Activated naive CD4-positive, alpha-beta T cell treated with anti-CD3 and anti-CD28 coated beads for 36 hours (primary cell): ENCODE results near the gene SERPINH1. TPM values are rescaled to one million over a fixed set of nuclear protein-coding genes. Genes with fewer than 3 reads are reported as not detected.

ENCODE experiments used
- CTCF ChIA-PET: fragments of 350-600 bp; sonication (Branson Sonifier 250); formaldehyde crosslinking; loops from one replicate; lab custom pipeline; 2021; ENCODE audit warnings: antibody characterized with exemption; lab: Charles Lee
- DNase-seq: peaks from one replicate; pipeline ENCODE4 v3.0.0-alpha.2; 2020
- H3K27ac Mint-ChIP-seq: one replicate; pipeline ENCODE4 v1.8.0; 2021; ENCODE audit warnings: mild to moderate bottlenecking, mixed read lengths
- H3K27me3 Mint-ChIP-seq: one replicate; pipeline ENCODE4 v1.8.0; 2021; ENCODE audit warnings: low read depth, mixed read lengths
- H3K36me3 Mint-ChIP-seq: one replicate; pipeline ENCODE4 v1.8.0; 2021; ENCODE audit warnings: low read depth, mixed read lengths
- H3K4me1 Mint-ChIP-seq: one replicate; pipeline ENCODE4 v1.8.0; 2021; ENCODE audit warnings: low read depth, mixed read lengths
- H3K4me3 Mint-ChIP-seq: one replicate; pipeline ENCODE4 v1.8.0; 2021; ENCODE audit warnings: mild to moderate bottlenecking, moderate library complexity, mixed read lengths
- H3K9me3 Mint-ChIP-seq: one replicate; pipeline ENCODE4 v1.8.0; 2021; ENCODE audit warnings: mixed read lengths
- intact Hi-C: fragments of 100-400 bp; cut with micrococcal nuclease; formaldehyde crosslinking; loops from one replicate; pipeline ENCODE4 v1.15.1; 2023
- total RNA-seq, 2 experiments: library from RNA; stranded (reverse); gene quantifications; one replicate each; pipeline ENCODE4 v1.2.3, GENCODE V29; 2021

Gene SERPINH1
- total RNA-seq, 2 experiments from 2014 or later, result 13.9 to 15.4 TPM

DNA sequence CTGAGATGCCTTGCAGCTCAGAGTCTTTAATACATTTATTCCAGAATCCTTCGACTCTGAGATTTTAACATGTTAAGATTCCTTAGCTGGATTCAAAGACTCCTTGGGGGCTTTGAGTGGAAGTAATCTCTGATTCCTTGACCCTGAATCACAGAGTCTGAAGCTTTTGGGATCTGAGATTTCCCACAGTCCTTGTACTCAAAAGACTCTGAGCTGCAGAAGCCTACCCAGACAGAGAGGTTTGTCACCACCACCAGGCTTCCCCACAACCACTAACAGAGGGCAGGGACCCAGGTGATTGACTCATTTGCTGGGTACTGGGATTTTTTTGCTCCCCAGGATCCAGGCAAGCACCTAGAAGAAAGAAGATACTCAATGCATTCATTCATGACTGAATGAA lies 1.4 kb upstream of the SERPINH1 start:
- H3K36me3 Mint-ChIP-seq, result peaks cover 2% of the 10 kb centered on the region
- H3K27ac Mint-ChIP-seq, result no peak overlapping the region
- H3K9me3 Mint-ChIP-seq, result no peaks in the 10 kb centered on the region
- H3K4me3 Mint-ChIP-seq, result peak overlapping the region; percentile 94
- H3K27me3 Mint-ChIP-seq, result no peaks in the 10 kb centered on the region
- DNase-seq, result peak; percentile 16
- CTCF ChIA-PET, result interaction anchor here (0.8 to 1.8 kb wide), 6 partner anchors 12 to 173 kb away, joined by 3 to 6 read pairs (median 4); no protein-coding TSS in a partner anchor
- H3K4me1 Mint-ChIP-seq, result peaks cover 23% of the 10 kb centered on the region
- intact Hi-C loops, result no loop called here

DNA sequence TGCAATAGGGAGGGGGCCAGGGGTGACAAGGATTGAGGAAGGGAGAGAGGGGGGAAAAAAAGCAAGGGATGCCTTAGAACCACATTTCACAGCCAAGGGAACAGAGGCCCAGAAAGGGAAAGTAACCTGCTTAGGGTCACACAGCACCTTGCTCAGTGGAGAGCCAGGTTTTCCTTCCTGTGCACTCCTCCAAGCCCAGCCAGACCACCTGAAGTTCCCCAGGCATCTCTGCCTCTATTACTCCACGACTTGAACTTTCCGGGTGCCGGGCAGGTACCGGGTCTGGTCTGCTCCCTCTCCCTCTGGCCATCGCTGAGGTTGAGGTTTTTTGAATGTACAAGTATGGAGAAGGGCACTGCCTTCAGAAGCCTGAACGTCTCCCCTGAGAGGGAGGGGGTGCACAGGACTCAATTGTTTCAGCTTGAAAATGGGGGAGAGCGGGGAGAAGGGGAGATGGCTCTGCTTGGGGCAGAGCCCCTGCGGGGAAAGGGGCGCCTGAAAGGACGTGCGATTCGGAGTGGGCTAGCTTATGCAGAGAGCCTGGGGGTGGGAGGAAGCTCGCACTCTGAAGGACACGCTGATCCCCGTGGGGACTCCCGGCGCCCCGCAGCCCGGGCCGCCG lies 516 bp upstream of the SERPINH1 start:
- Mint-ChIP-seq H3K4me3 (peak overlapping the region; percentile 94), H3K27ac (peak overlapping the region; percentile 97), H3K9me3 (no peaks in the 10 kb centered on the region), H3K27me3 (no peaks in the 10 kb centered on the region), H3K4me1 (peaks cover 27% of the 10 kb centered on the region), H3K36me3 (peaks cover 3% of the 10 kb centered on the region)
- no peak for DNase-seq
- intact Hi-C loops, result loop anchor here (1.0 kb wide), 2 partner anchors 16 to 21 kb away; no protein-coding TSS in a partner anchor
- CTCF ChIA-PET, result interaction anchor here (0.9 to 1.8 kb wide), 5 partner anchors 13 to 28 kb away, joined by 3 to 4 read pairs (median 3); no protein-coding TSS in a partner anchor

DNA sequence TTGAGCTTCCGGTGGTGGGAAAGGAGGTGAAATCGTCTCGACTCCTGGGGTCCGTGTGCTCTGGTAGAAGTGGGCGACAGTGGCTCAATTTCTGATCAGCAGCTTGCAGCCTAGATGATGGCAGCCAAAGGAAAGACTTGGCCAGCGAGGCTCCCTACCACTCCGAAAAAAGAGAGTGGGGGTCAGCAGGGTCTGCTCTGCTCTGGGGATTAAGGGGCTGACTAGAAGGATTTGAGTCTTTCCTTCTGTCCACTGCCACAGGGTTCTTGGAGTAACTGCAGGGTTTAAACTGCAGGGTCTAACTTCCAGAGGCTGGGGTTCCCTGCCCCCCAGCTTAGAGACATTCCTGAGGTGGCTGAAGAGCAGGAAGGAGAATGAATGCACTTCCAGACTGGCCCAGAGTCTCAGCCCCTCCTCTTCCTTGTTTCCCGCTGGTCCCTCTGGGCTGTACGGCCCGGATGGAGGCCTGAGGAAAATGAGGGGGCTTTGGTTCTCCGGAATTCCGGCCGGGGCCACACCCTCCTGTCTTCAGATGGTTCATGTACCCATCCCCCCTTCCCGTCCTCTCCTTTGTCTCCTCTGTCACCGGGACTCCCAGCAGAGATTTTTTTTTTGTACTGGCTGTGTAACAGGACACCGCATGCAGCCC lies 907 bp downstream of the SERPINH1 start:
- intact Hi-C loops, result loop anchor here (1.0 kb wide), 2 partner anchors 14 to 19 kb away; no protein-coding TSS in a partner anchor

DNA sequence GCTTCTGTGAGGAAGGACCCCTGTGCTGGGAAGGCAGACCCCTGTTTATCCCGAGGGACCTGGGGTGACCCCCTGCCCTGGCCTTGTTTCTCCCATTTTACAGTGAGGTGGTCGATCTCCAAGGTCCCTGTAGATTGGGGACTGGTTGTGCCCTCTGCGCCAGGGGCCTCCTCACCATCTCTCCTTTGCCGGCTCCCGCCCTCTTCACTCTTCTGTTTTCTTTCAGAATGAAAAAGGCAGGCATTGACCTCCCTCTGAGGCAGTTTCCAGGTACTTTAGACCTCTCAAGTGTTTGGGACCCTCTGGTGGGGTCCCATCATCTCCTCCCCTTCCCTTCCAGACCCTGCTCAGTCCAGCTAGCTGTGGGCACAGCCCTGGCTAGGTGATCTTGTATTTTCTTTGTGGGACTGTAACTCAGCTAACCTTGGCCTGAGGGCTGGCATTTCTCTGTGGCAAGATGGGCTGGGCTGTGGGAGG lies 1.5 kb downstream of the SERPINH1 start:
- Mint-ChIP-seq H3K9me3 (no peaks in the 10 kb centered on the region), H3K27me3 (no peaks in the 10 kb centered on the region), H3K4me1 (peaks cover 27% of the 10 kb centered on the region), H3K36me3 (peaks cover 5% of the 10 kb centered on the region), H3K4me3 (peak overlapping the region; percentile 94), H3K27ac (peak overlapping the region; percentile 97)
- CTCF ChIA-PET, result interaction anchor here (1.4 kb wide), 1 partner anchor 14 kb away, joined by 4 read pairs; no protein-coding TSS in a partner anchor
- DNase-seq, result no peak
- intact Hi-C loops, result no loop called here

More for the DNA sequence above, 907 bp downstream of the SERPINH1 start:
- DNase-seq, result no peak
- peak overlapping the region; percentile 94 for H3K4me3 Mint-ChIP-seq
- CTCF ChIA-PET, result interaction anchor here (0.6 to 1.4 kb wide), 6 partner anchors 9 to 250 kb away, joined by 3 to 6 read pairs (median 4); no protein-coding TSS in a partner anchor
- no peaks in the 10 kb centered on the region for H3K9me3 Mint-ChIP-seq
- peaks cover 27% of the 10 kb centered on the region for H3K4me1 Mint-ChIP-seq
- no peaks in the 10 kb centered on the region for H3K27me3 Mint-ChIP-seq
- H3K36me3 Mint-ChIP-seq, result peaks cover 3% of the 10 kb centered on the region
- peak overlapping the region; percentile 97 for H3K27ac Mint-ChIP-seq

DNA sequence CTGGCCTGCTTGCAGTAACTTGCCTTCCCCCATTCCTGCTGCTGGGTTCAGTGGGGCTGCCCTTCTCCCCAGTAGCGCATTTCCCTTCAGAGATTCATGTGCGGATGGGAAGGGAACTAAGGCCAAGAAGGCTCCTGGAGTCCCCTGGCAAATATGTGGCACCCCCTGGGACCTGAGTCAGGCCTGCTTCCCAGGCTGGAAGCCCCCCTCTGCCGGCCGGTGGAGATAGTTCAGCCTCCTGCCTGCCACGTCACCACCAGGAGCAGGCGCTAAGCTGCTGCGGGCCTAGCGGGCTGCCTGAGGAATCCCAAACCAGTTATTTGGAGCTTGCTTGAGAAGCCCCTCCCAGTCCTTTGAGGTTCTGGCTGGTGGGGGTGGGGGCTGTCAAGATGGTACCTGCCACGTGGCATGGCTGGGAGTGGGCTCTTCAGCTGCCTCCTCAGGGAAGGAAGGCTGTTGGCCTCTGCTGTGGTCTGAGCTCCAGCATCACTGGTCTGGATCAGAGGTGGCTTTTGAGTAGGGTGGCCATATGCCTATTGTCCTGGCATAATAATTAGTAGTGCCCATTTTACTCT lies 2.0 kb downstream of the SERPINH1 start:
- peak overlapping the region; percentile 97 for H3K27ac Mint-ChIP-seq
- H3K4me3 Mint-ChIP-seq, result peak overlapping the region; percentile 94
- no peak for DNase-seq
- CTCF ChIA-PET, result interaction anchor here (0.6 to 2.2 kb wide), 2 partner anchors 12 to 14 kb away, joined by 4 to 9 read pairs; no protein-coding TSS in a partner anchor
- H3K9me3 Mint-ChIP-seq, result no peaks in the 10 kb centered on the region
- no peaks in the 10 kb centered on the region for H3K27me3 Mint-ChIP-seq
- H3K4me1 Mint-ChIP-seq, result peaks cover 27% of the 10 kb centered on the region
- H3K36me3 Mint-ChIP-seq, result peaks cover 5% of the 10 kb centered on the region
- intact Hi-C loops, result no loop called here

DNA sequence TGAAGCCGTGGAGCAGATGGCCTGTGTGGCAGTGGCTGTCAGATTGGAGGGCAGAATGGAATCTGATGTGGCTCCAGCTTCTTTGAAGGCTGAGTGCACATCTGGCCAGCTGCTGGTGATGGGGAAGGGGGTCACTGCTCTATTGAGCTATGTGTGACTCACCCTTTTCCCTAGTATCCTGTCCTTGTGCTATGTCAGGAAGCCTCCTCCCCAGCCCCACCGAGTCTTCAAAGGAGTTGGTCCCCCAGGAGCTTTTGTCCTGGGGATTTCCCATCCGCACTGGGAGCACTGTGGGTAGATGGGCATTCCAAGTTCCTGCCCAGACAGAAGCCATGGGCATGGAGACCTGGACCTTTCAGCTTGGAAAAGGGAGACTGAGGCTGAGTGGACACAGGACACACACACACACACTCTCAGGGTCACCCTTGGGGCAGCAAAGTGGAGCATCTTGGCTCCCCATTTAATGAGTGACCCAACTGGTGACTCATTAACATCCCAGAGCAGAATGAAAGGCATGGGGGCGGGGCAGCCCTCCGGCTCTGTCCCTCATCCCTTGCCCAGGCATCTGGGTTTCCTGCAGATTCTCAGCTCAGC lies 3.3 kb downstream of the SERPINH1 start:
- Mint-ChIP-seq H3K4me3 (no peak overlapping the region), H3K27me3 (no peaks in the 10 kb centered on the region), H3K9me3 (no peaks in the 10 kb centered on the region), H3K27ac (no peak overlapping the region), H3K36me3 (peaks cover 5% of the 10 kb centered on the region), H3K4me1 (peaks cover 27% of the 10 kb centered on the region)
- CTCF ChIA-PET, result interaction anchor here (0.6 to 2.2 kb wide), 3 partner anchors 10 to 846 kb away, joined by 3 to 9 read pairs (median 3); no protein-coding TSS in a partner anchor
- intact Hi-C loops, result no loop called here
- no peak for DNase-seq

DNA sequence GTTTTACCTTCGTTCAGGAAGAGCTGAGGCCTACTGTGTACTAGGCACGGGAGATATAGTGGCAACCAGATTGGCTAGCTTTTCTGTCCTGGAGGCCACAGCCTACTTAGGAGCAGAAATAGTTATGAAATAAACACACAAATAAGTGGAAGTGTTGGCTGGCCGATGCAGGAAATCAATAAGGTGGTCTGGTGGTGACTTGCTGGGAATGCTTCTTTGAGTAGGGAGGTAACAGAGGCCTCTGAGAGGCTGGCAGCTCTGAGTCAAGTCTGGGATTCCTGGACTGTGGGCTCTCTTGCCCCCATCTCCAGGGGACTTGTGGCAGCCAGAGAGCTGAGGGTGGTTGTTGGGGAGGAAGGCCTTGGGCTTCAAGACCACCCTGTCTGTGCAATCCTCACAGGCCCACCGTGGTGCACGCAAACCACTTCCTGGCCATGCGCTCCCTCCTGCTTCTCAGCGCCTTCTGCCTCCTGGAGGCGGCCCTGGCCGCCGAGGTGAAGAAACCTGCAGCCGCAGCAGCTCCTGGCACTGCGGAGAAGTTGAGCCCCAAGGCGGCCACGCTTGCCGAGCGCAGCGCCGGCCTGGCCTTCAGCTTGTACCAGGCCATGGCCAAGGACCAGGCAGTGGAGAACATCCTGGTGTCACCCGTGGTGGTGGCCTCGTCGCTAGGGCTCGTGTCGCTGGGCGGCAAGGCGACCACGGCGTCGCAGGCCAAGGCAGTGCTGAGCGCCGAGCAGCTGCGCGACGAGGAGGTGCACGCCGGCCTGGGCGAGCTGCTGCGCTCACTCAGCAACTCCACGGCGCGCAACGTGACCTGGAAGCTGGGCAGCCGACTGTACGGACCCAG lies 4.1 kb downstream of the SERPINH1 start:
- peak overlapping the region; percentile 24 for H3K27ac Mint-ChIP-seq
- no peak for DNase-seq
- H3K27me3 Mint-ChIP-seq, result no peaks in the 10 kb centered on the region
- H3K36me3 Mint-ChIP-seq, result peaks cover 8% of the 10 kb centered on the region
- H3K9me3 Mint-ChIP-seq, result no peaks in the 10 kb centered on the region
- intact Hi-C loops, result no loop called here
- H3K4me1 Mint-ChIP-seq, result peaks cover 27% of the 10 kb centered on the region
- CTCF ChIA-PET, result interaction anchor here (0.6 to 2.2 kb wide), 3 partner anchors 9 to 846 kb away, joined by 3 to 9 read pairs (median 3); no protein-coding TSS in a partner anchor
- no peak overlapping the region for H3K4me3 Mint-ChIP-seq

DNA sequence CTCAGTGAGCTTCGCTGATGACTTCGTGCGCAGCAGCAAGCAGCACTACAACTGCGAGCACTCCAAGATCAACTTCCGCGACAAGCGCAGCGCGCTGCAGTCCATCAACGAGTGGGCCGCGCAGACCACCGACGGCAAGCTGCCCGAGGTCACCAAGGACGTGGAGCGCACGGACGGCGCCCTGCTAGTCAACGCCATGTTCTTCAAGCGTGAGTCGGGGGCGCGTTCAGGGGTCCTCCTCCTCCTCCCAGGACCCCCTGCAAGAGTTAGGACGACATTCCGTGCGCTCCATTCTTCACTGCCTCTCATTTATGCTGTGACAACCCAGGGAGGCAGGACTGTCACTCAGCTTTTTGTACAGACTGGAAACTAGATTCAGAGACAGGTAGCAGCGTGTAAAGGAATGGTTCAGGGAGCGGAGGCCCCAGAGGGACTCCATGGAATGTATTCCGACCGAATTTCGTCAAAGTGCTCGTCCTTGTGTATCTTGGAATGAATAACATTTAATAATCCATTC lies 4.8 kb downstream of the SERPINH1 start:
- Mint-ChIP-seq H3K27ac (no peak overlapping the region), H3K36me3 (peaks cover 8% of the 10 kb centered on the region), H3K4me1 (peaks cover 22% of the 10 kb centered on the region), H3K4me3 (no peak overlapping the region), H3K9me3 (no peaks in the 10 kb centered on the region), H3K27me3 (no peaks in the 10 kb centered on the region)
- intact Hi-C loops, result no loop called here
- no peak for DNase-seq
- CTCF ChIA-PET, result interaction anchor here (1.0 to 1.4 kb wide), 2 partner anchors 9 to 21 kb away, joined by 3 read pairs; no protein-coding TSS in a partner anchor

DNA sequence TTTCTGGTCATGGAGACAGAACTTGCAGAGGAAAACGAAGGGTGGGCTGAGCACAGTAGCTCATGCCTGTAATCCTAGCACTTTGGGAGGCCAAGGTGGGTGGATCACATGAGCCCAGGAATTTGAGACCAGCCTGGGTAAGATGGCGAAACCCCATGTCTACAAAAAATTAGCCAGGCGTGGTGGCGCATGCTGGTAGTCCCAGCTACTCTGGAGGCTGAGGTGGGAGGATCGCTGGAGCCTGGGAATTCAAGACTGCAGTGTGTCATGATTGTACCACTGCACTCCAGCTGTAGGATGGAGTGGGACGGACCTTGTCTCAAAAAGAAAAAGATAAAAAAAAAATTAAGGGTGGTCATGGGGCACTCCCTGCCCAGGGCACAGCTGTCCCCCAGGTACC lies 5.9 kb downstream of the SERPINH1 start:
- Mint-ChIP-seq H3K27ac (no peak overlapping the region), H3K36me3 (peaks cover 8% of the 10 kb centered on the region), H3K27me3 (no peaks in the 10 kb centered on the region), H3K4me1 (peaks cover 22% of the 10 kb centered on the region), H3K9me3 (no peaks in the 10 kb centered on the region), H3K4me3 (no peak overlapping the region)
- CTCF ChIA-PET, result interaction anchor here (1.4 to 2.6 kb wide), 2 partner anchors 10 to 22 kb away, joined by 3 to 12 read pairs; no protein-coding TSS in a partner anchor
- DNase-seq, result no peak
- intact Hi-C loops, result no loop called here

DNA sequence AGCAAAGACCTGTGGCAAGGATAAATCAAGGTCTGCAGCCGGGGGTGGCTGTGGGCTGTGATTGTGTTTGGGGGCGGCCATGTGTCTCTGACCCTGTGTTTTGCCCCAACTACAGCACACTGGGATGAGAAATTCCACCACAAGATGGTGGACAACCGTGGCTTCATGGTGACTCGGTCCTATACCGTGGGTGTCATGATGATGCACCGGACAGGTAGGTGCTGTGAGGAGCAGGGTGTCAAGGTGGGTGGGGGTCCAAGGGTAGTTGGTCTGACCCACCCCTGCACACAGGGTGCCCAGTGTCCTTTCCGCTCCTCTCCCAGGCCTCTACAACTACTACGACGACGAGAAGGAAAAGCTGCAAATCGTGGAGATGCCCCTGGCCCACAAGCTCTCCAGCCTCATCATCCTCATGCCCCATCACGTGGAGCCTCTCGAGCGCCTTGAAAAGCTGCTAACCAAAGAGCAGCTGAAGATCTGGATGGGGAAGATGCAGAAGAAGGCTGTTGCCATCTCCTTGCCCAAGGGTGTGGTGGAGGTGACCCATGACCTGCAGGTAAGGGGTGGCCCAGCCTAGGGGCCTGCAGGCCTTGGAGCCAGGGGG lies 6.7 kb downstream of the SERPINH1 start:
- Mint-ChIP-seq H3K9me3 (no peaks in the 10 kb centered on the region), H3K4me1 (peaks cover 15% of the 10 kb centered on the region), H3K27me3 (no peaks in the 10 kb centered on the region), H3K27ac (no peak overlapping the region), H3K4me3 (no peak overlapping the region), H3K36me3 (peaks cover 8% of the 10 kb centered on the region)
- intact Hi-C loops, result no loop called here
- DNase-seq, result no peak
- CTCF ChIA-PET, result interaction anchor here (0.6 to 2.6 kb wide), 2 partner anchors 9 kb away, joined by 3 to 12 read pairs; no protein-coding TSS in a partner anchor
